ENCODE data around the gene SLC35E3. TPM values are rescaled to one million over a fixed set of nuclear protein-coding genes. Genes with fewer than 3 reads are reported as not detected.

The SLC35E3 gene
- total RNA-seq, result 1.1 and 2.1 TPM in 2 replicates

GRCh38 chr12:68745904-68746571 lies at the start of gene SLC35E3:
TSS of gene SLC35E3 (plus strand) at chr12:68746176. CDS start at chr12:68746378, 202 bp downstream.

GRCh38 chr12:68807576-68808387 lies 61.8 kb downstream of the SLC35E3 start, which contains the start of gene MDM2:
TSS of gene MDM2 (plus strand) at chr12:68808177. CDS start at chr12:68808478, 301 bp downstream.

Other genes with a start within 250 kb of the SLC35E3 start
- gene RAP1B, start 135.3 kb upstream of the SLC35E3 start, total RNA-seq, result 159 and 226 TPM in 2 replicates
- gene NUP107, start 59.2 kb upstream of the SLC35E3 start, total RNA-seq, result 21.9 and 58.2 TPM in 2 replicates
- 53.2 and 64.7 TPM in 2 replicates for gene MDM2, start 62.0 kb downstream of the SLC35E3 start, total RNA-seq
- 5.9 and 6.6 TPM in 2 replicates for gene CPM, start 187.0 kb downstream of the SLC35E3 start, total RNA-seq